PC-3 (cell line): ENCODE data around the gene IARS2.

Experiments used
- CTCF ChIP-seq: fragments of 300-600 bp; sonication (generic); conservative IDR thresholded peaks from 2 replicates; pipeline ENCODE4 v1.5.1; 2017; ENCODE audit warnings: antibody characterized with exemption, low read depth, mild to moderate bottlenecking, low read length
- EZH2 ChIP-seq: fragments of 300-600 bp; sonication (generic); IDR thresholded peaks from one replicate; pipeline ENCODE4 v1.6.1; 2017; ENCODE audit warnings: antibody characterized with exemption, mild to moderate bottlenecking, low read length; ENCODE audit not compliant: unreplicated experiment
- EZH2phosphoT487 ChIP-seq: fragments of 300-600 bp; sonication (generic); IDR thresholded peaks from 2 replicates; pipeline ENCODE4 v1.6.1; 2018; ENCODE audit warnings: mild to moderate bottlenecking, antibody characterized with exemption, low read length, borderline replicate concordance

GRCh38 chr1:220159041-220159440, 65.1 kb downstream of the IARS2 start:
- TF ChIP-seq EZH2phosphoT487 (no peak), EZH2 (no peak), CTCF (no peak)
